Transverse colon (tissue), 4 donors: ENCODE data around the gene CAMTA1. TPM values are rescaled to one million over a fixed set of nuclear protein-coding genes. Genes with fewer than 3 reads are reported as not detected.

Experiments
- DNase-seq: peaks from one replicate; pipeline ENCODE4 v3.0.0-alpha.2; 2019
- H3K27ac ChIP-seq, 4 donors: fragments of 200-600 bp; sonication (generic); 2 replicates each; pipeline ENCODE4 v1.5.1; 2016 to 2018; ENCODE audit warnings: inconsistent platforms in 4 of 4
- H3K27me3 ChIP-seq: fragments of 200-600 bp; sonication (generic); 2 replicates; pipeline ENCODE4 v1.5.1; 2017; ENCODE audit warnings: inconsistent platforms
- H3K36me3 ChIP-seq, 4 donors: fragments of 200-600 bp; sonication (generic); 2 replicates each; pipeline ENCODE4 v1.5.1; 2017 to 2019; ENCODE audit warnings: inconsistent platforms in 4 of 4
- H3K4me1 ChIP-seq, 4 donors: fragments of 200-600 bp; sonication (generic); 2 replicates each; pipeline ENCODE4 v1.5.1; 2017 to 2020; ENCODE audit warnings: inconsistent platforms in 4 of 4
- H3K4me3 ChIP-seq, 4 donors: fragments of 200-600 bp; sonication (generic); 1 replicate in 1 of 4; 2 replicates in 3 of 4; pipeline versions ENCODE4 v1.5.1 to v1.6.1; 2017 to 2019; ENCODE audit warnings: inconsistent platforms in 4 of 4
- H3K9me3 ChIP-seq, 2 donors: fragments of 200-600 bp; sonication (generic); 2 replicates each; pipeline ENCODE4 v1.5.1; 2017 to 2019; ENCODE audit warnings: inconsistent platforms in 2 of 2
- EP300 ChIP-seq: sonication (generic); formaldehyde crosslinking; IDR thresholded peaks from one replicate; pipeline ENCODE4 v1.6.1; 2017; ENCODE audit warnings: antibody characterized with exemption, low read depth
- POLR2A ChIP-seq: fragments of 450-650 bp; IDR thresholded peaks from one replicate; pipeline ENCODE4 v1.6.1; 2016; ENCODE audit warnings: antibody characterized with exemption, mild to moderate bottlenecking, moderate library complexity
- POLR2AphosphoS5 ChIP-seq, 3 donors: sonication (generic); formaldehyde crosslinking; IDR thresholded peaks; one replicate each; pipeline ENCODE4 v1.6.1; 2016; ENCODE audit warnings: antibody characterized with exemption in 3 of 3
- WGBS, 2 donors: methylation state at CpG; one replicate each; pipeline ENCODE4 v1.1.5; 2018; ENCODE audit warnings: low coverage in 1 of 2; 5-methylcytosine and 5-hydroxymethylcytosine counted together
- in situ Hi-C, 4 donors: fragments of 200-750 bp; cut with MboI; loops; one replicate each; pipeline versions ENCODE4 v1.15.0 to v1.15.1; 2017; ENCODE audit warnings: low sequenced_read_pairs in 3 of 4, low pct_ligation_motif_present in 1 of 4, low pct_unique_long_range_greater_than_20kb in 1 of 4
- intact Hi-C: fragments of 100-400 bp; cut with DNase I; formaldehyde crosslinking; loops from one replicate; pipeline ENCODE4 v1.15.1; 2023; ENCODE audit warnings: low total_unique reads
- total RNA-seq, 4 donors: library from RNA; depleted of rRNA; stranded (reverse); fragments of >200 nt; gene quantifications; one replicate each; pipeline ENCODE4 v1.1.0, GENCODE V29; 2016
- TF ChIP-seq, protein P1 (sequence below), 5 experiments: fragments of 200-600 bp in 3 of 5; fragments of 450-650 bp in 2 of 5; sonication (generic) in 3 of 5; IDR thresholded peaks; 1 replicate in 2 of 5; 2 replicates in 3 of 5; pipeline ENCODE4 v1.5.1; 2016 to 2017; ENCODE audit warnings: antibody characterized with exemption in 5 of 5, inconsistent platforms in 3 of 5, mild to moderate bottlenecking in 2 of 5, moderate library complexity in 1 of 5

Gene CAMTA1
- total RNA-seq, 4 donors from 2014 or later: 93.8 to 268 (median 130) TPM

DNA sequence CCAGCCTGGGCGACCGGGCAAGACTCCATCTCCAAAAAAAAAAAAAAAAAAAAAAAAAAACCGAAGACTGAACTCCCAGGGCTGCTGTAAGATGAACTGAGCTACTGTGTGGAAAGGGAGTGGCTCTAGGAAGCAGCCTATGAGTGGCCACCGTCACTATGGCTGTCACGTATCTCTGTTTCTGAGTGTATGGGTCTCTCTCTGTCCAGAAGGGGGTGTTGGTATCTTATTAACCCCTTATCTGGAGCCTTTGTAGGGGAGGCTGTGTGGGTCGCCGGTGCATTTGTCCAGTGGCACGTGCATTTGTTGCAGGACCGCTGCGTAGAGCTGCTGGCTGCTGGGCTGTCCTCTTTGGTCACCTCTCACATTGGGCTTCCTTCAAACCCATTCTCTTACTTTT lies 326.6 kb downstream of the CAMTA1 start:
- no peak for DNase-seq
- in situ Hi-C loops: no loop called here
- Histone ChIP-seq H3K27me3 (no peaks in the 10 kb centered on the region), H3K4me3 (no peak overlapping the region), H3K36me3 (no peaks in the 10 kb centered on the region), H3K27ac (no peak overlapping the region), H3K9me3 (no peaks in the 10 kb centered on the region), H3K4me1 (no peaks in the 10 kb centered on the region)
- WGBS, 2 donors: 43 to 73% methylated on average over 5 to 10 of the region's 10 CpGs
- intact Hi-C loops: no loop called here
- TF ChIP-seq EP300 (no peak), POLR2A (no peak), POLR2AphosphoS5 (IDR thresholded peaks at IDR 0.05) (no peak)
- TF ChIP-seq, protein P1, sequence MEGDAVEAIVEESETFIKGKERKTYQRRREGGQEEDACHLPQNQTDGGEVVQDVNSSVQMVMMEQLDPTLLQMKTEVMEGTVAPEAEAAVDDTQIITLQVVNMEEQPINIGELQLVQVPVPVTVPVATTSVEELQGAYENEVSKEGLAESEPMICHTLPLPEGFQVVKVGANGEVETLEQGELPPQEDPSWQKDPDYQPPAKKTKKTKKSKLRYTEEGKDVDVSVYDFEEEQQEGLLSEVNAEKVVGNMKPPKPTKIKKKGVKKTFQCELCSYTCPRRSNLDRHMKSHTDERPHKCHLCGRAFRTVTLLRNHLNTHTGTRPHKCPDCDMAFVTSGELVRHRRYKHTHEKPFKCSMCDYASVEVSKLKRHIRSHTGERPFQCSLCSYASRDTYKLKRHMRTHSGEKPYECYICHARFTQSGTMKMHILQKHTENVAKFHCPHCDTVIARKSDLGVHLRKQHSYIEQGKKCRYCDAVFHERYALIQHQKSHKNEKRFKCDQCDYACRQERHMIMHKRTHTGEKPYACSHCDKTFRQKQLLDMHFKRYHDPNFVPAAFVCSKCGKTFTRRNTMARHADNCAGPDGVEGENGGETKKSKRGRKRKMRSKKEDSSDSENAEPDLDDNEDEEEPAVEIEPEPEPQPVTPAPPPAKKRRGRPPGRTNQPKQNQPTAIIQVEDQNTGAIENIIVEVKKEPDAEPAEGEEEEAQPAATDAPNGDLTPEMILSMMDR (IDR thresholded peaks at IDR 0.05): no peak

DNA sequence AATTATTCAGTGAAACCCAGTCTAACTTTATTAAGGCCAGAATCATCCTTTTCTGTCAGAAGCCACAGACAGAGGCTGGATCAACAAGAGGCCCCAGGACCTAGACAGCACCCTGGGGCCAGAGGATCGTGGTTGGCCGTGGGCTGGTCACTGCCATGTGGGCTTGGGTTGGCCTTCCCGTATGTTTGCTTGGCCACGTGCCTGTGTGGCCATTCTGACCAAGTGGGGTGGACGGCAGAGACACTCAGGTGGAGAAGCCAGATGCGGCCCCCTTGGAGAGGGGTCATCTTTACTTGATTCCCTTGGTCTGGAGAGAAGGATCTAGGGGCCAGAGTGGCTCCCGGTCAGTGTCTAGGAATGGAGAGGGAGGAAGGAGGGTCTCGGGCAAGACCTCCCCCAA lies 327.9 kb downstream of the CAMTA1 start:
- intact Hi-C loops (no loop called here), in situ Hi-C loops (no loop called here)
- H3K4me3 ChIP-seq: no peak overlapping the region
- H3K9me3 ChIP-seq: no peaks in the 10 kb centered on the region
- H3K36me3 ChIP-seq: no peaks in the 10 kb centered on the region
- TF ChIP-seq EP300 (no peak), POLR2AphosphoS5 (IDR thresholded peaks at IDR 0.05) (no peak), POLR2A (no peak)
- H3K4me1 ChIP-seq: no peaks in the 10 kb centered on the region
- WGBS, 2 donors: 60 to 93% methylated on average over 1 to 8 of the region's 8 CpGs
- H3K27me3 ChIP-seq: no peaks in the 10 kb centered on the region
- H3K27ac ChIP-seq: no peak overlapping the region
- no peak for DNase-seq

DNA sequence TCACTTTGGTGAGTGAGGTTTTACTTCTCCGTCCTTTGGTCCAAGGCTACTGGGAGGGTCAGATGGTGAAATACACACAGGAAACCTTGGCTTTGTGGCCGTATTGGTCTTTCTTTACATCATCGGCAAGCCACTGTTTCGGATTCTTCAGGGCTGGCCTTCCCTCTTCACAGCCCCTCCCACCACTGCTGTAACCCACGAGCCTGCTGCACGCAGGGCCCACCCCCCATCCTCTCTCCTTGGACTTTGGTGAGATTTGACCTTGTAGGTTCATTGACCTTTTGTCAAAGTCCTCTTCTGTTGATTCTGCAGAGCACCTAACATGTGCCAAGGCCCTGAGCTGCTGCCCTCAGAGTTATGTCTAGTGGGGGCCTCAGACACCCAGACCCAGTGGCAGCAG lies 328.6 kb downstream of the CAMTA1 start:
- intact Hi-C loops: no loop called here
- in situ Hi-C loops: no loop called here

DNA sequence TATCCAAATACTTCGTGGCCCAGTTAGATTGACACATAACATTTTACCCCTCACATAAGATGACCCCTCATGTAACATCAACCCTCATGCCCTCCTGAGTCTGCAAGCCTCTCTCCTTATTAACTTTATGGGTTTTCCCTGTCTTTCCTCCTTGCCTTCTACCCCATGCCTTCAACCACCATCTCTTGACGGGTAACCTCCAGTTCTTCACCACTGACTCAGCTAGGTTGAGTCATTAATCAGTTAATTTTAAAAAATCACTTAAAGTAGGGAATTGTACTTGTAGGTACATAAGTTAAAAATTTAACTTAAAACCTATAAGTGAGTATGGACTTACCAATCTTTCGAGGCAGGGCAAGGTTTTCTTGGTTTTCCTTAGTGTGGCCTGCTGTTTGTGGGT lies 330.7 kb downstream of the CAMTA1 start:
- in situ Hi-C loops (no loop called here), intact Hi-C loops (no loop called here)
- Histone ChIP-seq H3K4me3 (no peak overlapping the region), H3K36me3 (no peaks in the 10 kb centered on the region), H3K27me3 (no peaks in the 10 kb centered on the region), H3K4me1 (no peaks in the 10 kb centered on the region), H3K27ac (no peak overlapping the region), H3K9me3 (no peaks in the 10 kb centered on the region)
- TF ChIP-seq EP300 (no peak), POLR2A (no peak)
- DNase-seq: no peak
- 80 to 83% methylated on average over 1 to 3 of the region's 3 CpGs for WGBS, 2 donors

More for the DNA sequence above, 328.6 kb downstream of the CAMTA1 start:
- Histone ChIP-seq H3K36me3 (no peaks in the 10 kb centered on the region), H3K4me3 (no peak overlapping the region), H3K9me3 (no peaks in the 10 kb centered on the region), H3K27me3 (no peaks in the 10 kb centered on the region), H3K27ac (no peak overlapping the region), H3K4me1 (no peaks in the 10 kb centered on the region)
- no peak for DNase-seq
- WGBS, 2 donors: 78 to 100% methylated on average over 1 to 6 of the region's 6 CpGs
- no peak for TF ChIP-seq POLR2A
- no peak for TF ChIP-seq POLR2AphosphoS5 (IDR thresholded peaks at IDR 0.05)
- TF ChIP-seq, protein P1 (IDR thresholded peaks at IDR 0.05): no peak
- TF ChIP-seq EP300: no peak

DNA sequence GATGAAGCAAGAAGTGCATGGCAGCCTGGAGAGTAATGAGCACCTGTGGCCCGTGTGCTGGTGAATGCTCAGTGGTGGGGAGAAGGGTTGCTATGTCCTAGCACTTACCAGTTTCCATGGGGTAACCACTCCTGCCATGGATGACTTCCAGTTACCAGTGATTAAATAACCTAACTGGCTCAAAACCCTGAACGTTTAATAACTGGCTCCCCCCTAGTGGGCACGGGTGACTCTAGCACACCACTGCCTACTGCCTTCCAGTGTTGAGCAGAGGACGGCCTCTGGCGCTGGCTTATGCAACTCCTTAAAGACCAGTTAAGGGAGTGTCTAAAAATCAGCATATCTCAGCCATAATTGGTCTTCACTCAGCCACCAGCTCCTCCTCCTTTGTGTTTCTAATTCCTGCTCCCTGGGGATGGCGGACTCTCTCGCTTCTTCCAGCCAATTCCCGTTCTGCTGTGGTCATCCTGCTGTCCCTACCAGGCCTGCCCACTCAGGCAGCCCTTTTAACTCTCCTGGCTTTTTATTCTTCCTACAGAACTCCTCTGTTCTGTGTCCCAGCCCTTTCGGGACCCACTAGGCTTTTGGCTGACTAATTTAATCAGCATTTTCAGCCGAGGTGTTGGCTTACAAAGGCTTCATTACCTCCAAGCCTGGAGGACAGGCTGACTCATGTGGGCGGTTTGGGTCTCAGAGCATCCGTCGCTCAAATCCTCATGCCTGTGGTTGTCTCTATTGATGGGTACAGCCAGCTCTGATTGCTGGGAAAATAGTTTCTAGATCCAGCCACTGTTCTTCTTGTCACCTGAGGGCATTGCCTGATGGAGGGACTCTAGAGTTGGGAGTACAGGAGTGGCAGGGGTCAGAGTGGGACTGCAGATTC lies 332.4 kb downstream of the CAMTA1 start:
- Histone ChIP-seq H3K9me3 (no peaks in the 10 kb centered on the region), H3K27me3 (no peaks in the 10 kb centered on the region), H3K4me3 (no peak overlapping the region), H3K36me3 (no peaks in the 10 kb centered on the region), H3K4me1 (no peaks in the 10 kb centered on the region), H3K27ac (no peak overlapping the region)
- no peak for DNase-seq
- intact Hi-C loops (no loop called here), in situ Hi-C loops (no loop called here)
- 6 to 29% methylated on average over 6 to 13 of the region's 13 CpGs for WGBS, 2 donors
- TF ChIP-seq, protein P1 (IDR thresholded peaks at IDR 0.05): no peak
- TF ChIP-seq POLR2A: no peak
- TF ChIP-seq EP300: no peak
- TF ChIP-seq POLR2AphosphoS5 (IDR thresholded peaks at IDR 0.05): no peak
